Measurements from ENCODE around the gene CDX1.

CDX1 gene

GRCh38 chr5:150215979-150216944 is 49.7 kb downstream of the CDX1 start:
- TF ChIP-seq GATA3 (IDR thresholded peaks at IDR 0.05; ENCODE audit: low read depth, low read length) (no peak), GATA2 (IDR thresholded peaks at IDR 0.05; ENCODE audit: low read depth, low read length) (no peak)

- TF ChIP-seq GATA2 (IDR thresholded peaks at IDR 0.05; ENCODE audit: low read depth, low read length) (no peak), GATA3 (IDR thresholded peaks at IDR 0.05; ENCODE audit: low read depth, low read length) (no peak)
Observed at GRCh38 chr5:150217038-150217437, 50.5 kb downstream of the CDX1 start.

- no peak for TF ChIP-seq GATA3 (IDR thresholded peaks at IDR 0.05; ENCODE audit: low read depth, low read length)
- no peak for TF ChIP-seq GATA2 (IDR thresholded peaks at IDR 0.05; ENCODE audit: low read depth, low read length)
Observed at GRCh38 chr5:150217873-150218692, 51.5 kb downstream of the CDX1 start.

- TF ChIP-seq GATA3 (IDR thresholded peaks at IDR 0.05; ENCODE audit: low read depth, low read length) = no peak
- no peak for TF ChIP-seq GATA2 (IDR thresholded peaks at IDR 0.05; ENCODE audit: low read depth, low read length)
Observed at GRCh38 chr5:150218693-150219035, 52.1 kb downstream of the CDX1 start.

- TF ChIP-seq GATA2 (IDR thresholded peaks at IDR 0.05; ENCODE audit: low read depth, low read length) (no peak), GATA3 (IDR thresholded peaks at IDR 0.05; ENCODE audit: low read depth, low read length) (no peak)
Observed at GRCh38 chr5:150219142-150219541, 52.6 kb downstream of the CDX1 start.

GRCh38 chr5:150219861-150220260 is 53.3 kb downstream of the CDX1 start:
- no peak for TF ChIP-seq GATA3 (IDR thresholded peaks at IDR 0.05; ENCODE audit: low read depth, low read length)
- TF ChIP-seq GATA2 (IDR thresholded peaks at IDR 0.05; ENCODE audit: low read depth, low read length) = no peak

GRCh38 chr5:150221471-150221870 is 54.9 kb downstream of the CDX1 start:
- no peak for TF ChIP-seq GATA2 (IDR thresholded peaks at IDR 0.05; ENCODE audit: low read depth, low read length)
- no peak for TF ChIP-seq GATA3 (IDR thresholded peaks at IDR 0.05; ENCODE audit: low read depth, low read length)

GRCh38 chr5:150222906-150223305 is 56.3 kb downstream of the CDX1 start:
- no peak for TF ChIP-seq GATA2 (IDR thresholded peaks at IDR 0.05; ENCODE audit: low read depth, low read length)
- TF ChIP-seq GATA3 (IDR thresholded peaks at IDR 0.05; ENCODE audit: low read depth, low read length) = no peak

- TF ChIP-seq GATA3 (IDR thresholded peaks at IDR 0.05; ENCODE audit: low read depth, low read length) (no peak), GATA2 (IDR thresholded peaks at IDR 0.05; ENCODE audit: low read depth, low read length) (no peak)
Observed at GRCh38 chr5:150223474-150223873, 56.9 kb downstream of the CDX1 start.

- TF ChIP-seq GATA2 (IDR thresholded peaks at IDR 0.05; ENCODE audit: low read depth, low read length) (no peak), GATA3 (IDR thresholded peaks at IDR 0.05; ENCODE audit: low read depth, low read length) (no peak)
Observed at GRCh38 chr5:150224483-150225027, 58.0 kb downstream of the CDX1 start.

- TF ChIP-seq GATA2 (IDR thresholded peaks at IDR 0.05; ENCODE audit: low read depth, low read length) (no peak), GATA3 (IDR thresholded peaks at IDR 0.05; ENCODE audit: low read depth, low read length) (no peak)
Observed at GRCh38 chr5:150227036-150227435, 60.5 kb downstream of the CDX1 start.

- no peak for TF ChIP-seq GATA2 (IDR thresholded peaks at IDR 0.05; ENCODE audit: low read depth, low read length)
- no peak for TF ChIP-seq GATA3 (IDR thresholded peaks at IDR 0.05; ENCODE audit: low read depth, low read length)
Observed at GRCh38 chr5:150227606-150228273, 61.2 kb downstream of the CDX1 start.

GRCh38 chr5:150229571-150229970 is 63.0 kb downstream of the CDX1 start:
- no peak for TF ChIP-seq GATA3 (IDR thresholded peaks at IDR 0.05; ENCODE audit: low read depth, low read length)
- no peak for TF ChIP-seq GATA2 (IDR thresholded peaks at IDR 0.05; ENCODE audit: low read depth, low read length)

- TF ChIP-seq GATA2 (IDR thresholded peaks at IDR 0.05; ENCODE audit: low read depth, low read length) (no peak), GATA3 (IDR thresholded peaks at IDR 0.05; ENCODE audit: low read depth, low read length) (no peak)
Observed at GRCh38 chr5:150230842-150231241, 64.3 kb downstream of the CDX1 start.

Measured in SH-SY5Y (cell line).